PC-3 (cell line): ENCODE results near the gene PDPN. TPM values are rescaled to one million over a fixed set of nuclear protein-coding genes. Genes with fewer than 3 reads are reported as not detected.

Experiments used
- ATAC-seq: fragments of 200-7000 bp; cut with Tn5 transposase; 2 replicates; pipeline ENCODE4 v1.9.1; 2020; ENCODE audit warnings: mild to moderate bottlenecking, moderate library complexity
- BruUV-seq: library from RNA; stranded (reverse); fragments of 400-500 nt; replicated peaks from 2 replicates; lab custom pipeline; 2021; lab: Mats Ljungman, UMichigan
- CTCF ChIA-PET: fragments of 300-600 bp; sonication (Branson Sonifier 250); formaldehyde crosslinking; loops from one replicate; lab custom pipeline; 2022; ENCODE audit warnings: antibody characterized with exemption; lab: Charles Lee
- POLR2A ChIA-PET: fragments of 300-600 bp; sonication (Branson Sonifier 250); formaldehyde crosslinking; loops from one replicate; lab custom pipeline; 2022; ENCODE audit warnings: antibody characterized with exemption; ENCODE audit not compliant: unreplicated experiment; lab: Charles Lee
- DNase-seq: peaks from one replicate; pipeline ENCODE4 v3.0.0-alpha.2; 2015
- H2AFZ ChIP-seq: fragments of 300-600 bp; sonication (generic); 2 replicates; pipeline ENCODE4 v1.6.0; 2016; ENCODE audit warnings: antibody characterized with exemption, low read length
- H3F3A ChIP-seq: fragments of 300-600 bp; sonication (generic); one replicate; pipeline ENCODE4 v1.6.0; 2017; ENCODE audit warnings: antibody characterized with exemption, low read length, control low read depth, mild to moderate bottlenecking; ENCODE audit not compliant: unreplicated experiment
- H3K27ac ChIP-seq: fragments of 300-600 bp; sonication (generic); 2 replicates; pipeline ENCODE4 v1.5.1; 2016; ENCODE audit warnings: mild to moderate bottlenecking, low read length
- H3K27me3 ChIP-seq: fragments of 300-600 bp; sonication (generic); 2 replicates; pipeline ENCODE4 v1.6.1; 2016; ENCODE audit warnings: low read length, mixed read lengths
- H3K36me3 ChIP-seq: fragments of 300-600 bp; sonication (generic); 2 replicates; pipeline ENCODE4 v1.6.1; 2016; ENCODE audit warnings: low read depth, mixed run types, low read length, mixed read lengths
- H3K4me1 ChIP-seq: fragments of 300-600 bp; sonication (generic); 2 replicates; pipeline ENCODE4 v1.5.1; 2016; ENCODE audit warnings: low read length; ENCODE audit not compliant: insufficient read depth
- H3K4me2 ChIP-seq: fragments of 300-600 bp; sonication (generic); 2 replicates; pipeline ENCODE4 v1.6.0; 2016; ENCODE audit warnings: low read length
- H3K4me3 ChIP-seq: fragments of 300-600 bp; sonication (generic); 2 replicates; pipeline ENCODE4 v1.5.1; 2016; ENCODE audit warnings: mild to moderate bottlenecking, low read length, mixed read lengths
- H3K79me2 ChIP-seq: fragments of 300-600 bp; sonication (generic); 2 replicates; pipeline ENCODE4 v1.6.1; 2017; ENCODE audit warnings: low read length, mixed read lengths
- H3K9ac ChIP-seq: fragments of 300-600 bp; sonication (generic); 2 replicates; pipeline ENCODE4 v1.6.0; 2016; ENCODE audit warnings: mild to moderate bottlenecking, low read length
- H3K9me2 ChIP-seq: fragments of 300-600 bp; sonication (generic); replicated peaks from 2 replicates; pipeline ENCODE4 v1.6.1; 2016; ENCODE audit warnings: mixed run types, low read length, mixed read lengths
- H3K9me3 ChIP-seq: fragments of 300-600 bp; sonication (generic); 2 replicates; pipeline ENCODE4 v1.6.1; 2016; ENCODE audit warnings: low read length, mixed read lengths
- H4K20me1 ChIP-seq: fragments of 300-600 bp; sonication (generic); 2 replicates; pipeline ENCODE4 v1.6.1; 2016; ENCODE audit warnings: low read length, mixed read lengths
- CTCF ChIP-seq: fragments of 300-600 bp; sonication (generic); conservative IDR thresholded peaks from 2 replicates; pipeline ENCODE4 v1.5.1; 2017; ENCODE audit warnings: antibody characterized with exemption, low read depth, mild to moderate bottlenecking, low read length
- EZH2 ChIP-seq: fragments of 300-600 bp; sonication (generic); IDR thresholded peaks from one replicate; pipeline ENCODE4 v1.6.1; 2017; ENCODE audit warnings: antibody characterized with exemption, mild to moderate bottlenecking, low read length; ENCODE audit not compliant: unreplicated experiment
- EZH2phosphoT487 ChIP-seq: fragments of 300-600 bp; sonication (generic); IDR thresholded peaks from 2 replicates; pipeline ENCODE4 v1.6.1; 2018; ENCODE audit warnings: mild to moderate bottlenecking, antibody characterized with exemption, low read length, borderline replicate concordance
- intact Hi-C: fragments of 100-400 bp; cut with micrococcal nuclease; formaldehyde crosslinking; loops from 2 replicates; pipeline ENCODE4 v1.9.0; 2023
- total RNA-seq: library from RNA; depleted of rRNA; stranded (reverse); fragments of >200 nt; gene quantifications from 2 replicates; pipeline ENCODE4 v1.2.3, GENCODE V29; 2014

PDPN gene
- total RNA-seq, 1 experiment from 2014 or later: 0.47 TPM

DNA sequence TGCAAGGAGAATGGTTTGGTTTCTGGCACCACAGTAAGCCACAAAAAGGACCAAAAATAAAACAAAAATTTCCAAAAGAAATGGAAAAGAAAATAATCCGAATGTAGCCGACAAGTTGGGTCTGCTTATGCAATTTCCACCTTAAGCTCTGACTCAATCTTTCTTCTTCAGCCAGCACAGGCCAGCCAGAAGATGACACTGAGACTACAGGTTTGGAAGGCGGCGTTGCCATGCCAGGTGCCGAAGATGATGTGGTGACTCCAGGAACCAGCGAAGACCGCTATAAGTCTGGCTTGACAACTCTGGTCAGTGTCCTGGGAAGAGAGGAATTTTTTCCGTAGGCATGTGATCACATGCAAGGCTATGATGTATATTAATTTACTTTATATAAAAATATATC lies 23.4 kb downstream of the PDPN start:
- TF ChIP-seq CTCF (no peak), EZH2 (no peak), EZH2phosphoT487 (no peak)
- no peaks in the 10 kb centered on the region for H4K20me1 ChIP-seq
- no peaks in the 10 kb centered on the region for H3K27me3 ChIP-seq
- H2AFZ ChIP-seq: no peak overlapping the region
- no peak overlapping the region for H3K27ac ChIP-seq
- CTCF ChIA-PET: no interaction called here
- no peak overlapping the region for H3K4me2 ChIP-seq
- no peaks in the 10 kb centered on the region for H3K36me3 ChIP-seq
- H3K9ac ChIP-seq: no peak overlapping the region
- BruUV-seq: no TSS peak
- POLR2A ChIA-PET: no interaction called here
- intact Hi-C loops: no loop called here
- H3K9me3 ChIP-seq: no peaks in the 10 kb centered on the region
- H3K4me1 ChIP-seq: peaks cover 23% of the 10 kb centered on the region
- no peaks in the 10 kb centered on the region for H3K79me2 ChIP-seq
- DNase-seq: no peak
- no peak overlapping the region for H3K4me3 ChIP-seq
- no peak for ATAC-seq
- H3F3A ChIP-seq: no peaks in the 10 kb centered on the region
- H3K9me2 ChIP-seq: no peaks in the 10 kb centered on the region

DNA sequence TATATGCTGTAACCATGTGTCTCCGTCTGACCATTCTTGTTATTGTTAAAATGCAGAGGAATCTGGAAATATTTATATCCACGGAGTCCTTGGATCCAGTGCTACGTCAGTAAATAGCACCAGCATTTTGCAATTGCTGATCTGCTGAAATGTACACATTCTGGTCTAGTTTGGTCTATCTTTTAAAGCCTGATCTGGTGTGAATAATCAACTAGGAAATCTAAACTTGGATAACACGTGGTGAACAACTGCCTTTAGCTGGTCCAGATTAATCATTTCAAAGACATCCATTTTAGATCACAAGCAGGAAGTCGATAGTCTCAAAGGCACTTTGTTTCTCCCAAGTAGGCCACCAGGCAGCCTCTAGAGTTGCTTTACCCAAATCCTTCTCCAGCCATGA lies 32.6 kb downstream of the PDPN start:
- POLR2A ChIA-PET: no interaction called here
- BruUV-seq: no TSS peak

More for the DNA sequence above, 32.6 kb downstream of the PDPN start:
- no peaks in the 10 kb centered on the region for H3K9me3 ChIP-seq
- no peak overlapping the region for H3K27ac ChIP-seq
- 0 out of 2 replicates have a peak overlapping the region, but pooled peaks have one; percentile 50 for H2AFZ ChIP-seq
- H3K9ac ChIP-seq: no peak overlapping the region
- H3K4me3 ChIP-seq: no peak overlapping the region
- intact Hi-C loops: no loop called here
- H4K20me1 ChIP-seq: no peaks in the 10 kb centered on the region
- TF ChIP-seq CTCF: no peak
- no peak for TF ChIP-seq EZH2
- no peak for TF ChIP-seq EZH2phosphoT487
- no peak overlapping the region for H3K4me2 ChIP-seq
- no peaks in the 10 kb centered on the region for H3K9me2 ChIP-seq
- no peaks in the 10 kb centered on the region for H3K36me3 ChIP-seq
- DNase-seq (no peak), ATAC-seq (no peak)
- no peaks in the 10 kb centered on the region for H3K27me3 ChIP-seq
- no peaks in the 10 kb centered on the region for H3K4me1 ChIP-seq
- CTCF ChIA-PET: no interaction called here
- no peaks in the 10 kb centered on the region for H3F3A ChIP-seq
- no peaks in the 10 kb centered on the region for H3K79me2 ChIP-seq
